ENCODE measurements around the gene ATP5PO. TPM values are rescaled to one million over a fixed set of nuclear protein-coding genes. Genes with fewer than 3 reads are reported as not detected.

The ATP5PO gene, protein sequence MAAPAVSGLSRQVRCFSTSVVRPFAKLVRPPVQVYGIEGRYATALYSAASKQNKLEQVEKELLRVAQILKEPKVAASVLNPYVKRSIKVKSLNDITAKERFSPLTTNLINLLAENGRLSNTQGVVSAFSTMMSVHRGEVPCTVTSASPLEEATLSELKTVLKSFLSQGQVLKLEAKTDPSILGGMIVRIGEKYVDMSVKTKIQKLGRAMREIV
- total RNA-seq: 179 TPM

DNA sequence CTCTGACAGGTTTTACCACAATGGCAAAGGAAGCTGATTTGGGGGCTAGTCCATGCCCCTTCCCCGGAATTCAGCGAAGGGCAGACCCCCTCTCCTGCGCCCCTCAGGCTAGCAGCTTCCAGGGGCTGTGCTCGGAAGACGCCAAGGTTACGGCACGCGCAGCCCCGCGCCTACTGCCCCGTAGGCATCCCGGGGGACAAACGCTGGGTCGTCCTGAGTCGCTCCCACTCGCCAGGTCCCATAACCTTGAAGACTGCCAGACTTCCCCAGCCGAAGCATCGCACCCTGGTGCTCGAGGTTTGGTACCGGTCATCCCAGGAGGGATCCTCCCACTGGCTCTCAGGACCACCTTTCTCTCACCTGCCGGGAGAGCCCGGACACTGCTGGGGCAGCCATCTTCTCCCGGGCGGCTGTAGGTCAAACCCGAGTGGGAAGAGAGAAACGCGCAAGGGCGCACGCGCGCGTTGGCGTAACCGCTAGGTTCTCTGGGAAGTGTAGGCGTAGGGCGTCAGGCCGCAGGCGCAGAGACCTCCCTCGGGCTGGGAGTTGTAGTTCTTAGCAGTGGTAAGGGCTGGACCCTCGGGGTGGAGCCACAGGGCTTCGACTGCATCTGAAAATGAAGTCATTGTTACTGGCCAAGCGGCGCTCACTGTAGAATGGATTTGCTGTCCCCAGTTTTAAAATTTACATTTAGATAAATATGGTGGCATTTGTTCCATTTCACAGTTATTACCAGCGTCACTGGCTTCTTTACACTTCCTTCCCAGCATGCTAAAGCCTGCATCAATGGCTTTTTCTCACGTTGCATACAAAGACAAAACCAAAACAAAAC is at the start of gene ATP5PO:
TSS of gene ATP5PO (minus strand) at position 437 of the 832 bp plus-strand sequence. CDS start at position 396, 41 bp downstream.

Other genes starting within 250 kb of the ATP5PO start
- gene MRPS6, start 157.8 kb upstream of the ATP5PO start, total RNA-seq: 30.2 TPM
- gene SLC5A3, start 157.8 kb upstream of the ATP5PO start, total RNA-seq: 66.7 TPM

All from diencephalon (tissue), 1 donor.